G401.6 (cell line): ENCODE results near the gene CLRN3.

Source experiments
- FAIRE-seq: peaks from 2 replicates; lab custom pipeline; 2012; peaks lifted over from hg19 to GRCh38; lab: Jason Lieb, UNC

The CLRN3 gene

DNA sequence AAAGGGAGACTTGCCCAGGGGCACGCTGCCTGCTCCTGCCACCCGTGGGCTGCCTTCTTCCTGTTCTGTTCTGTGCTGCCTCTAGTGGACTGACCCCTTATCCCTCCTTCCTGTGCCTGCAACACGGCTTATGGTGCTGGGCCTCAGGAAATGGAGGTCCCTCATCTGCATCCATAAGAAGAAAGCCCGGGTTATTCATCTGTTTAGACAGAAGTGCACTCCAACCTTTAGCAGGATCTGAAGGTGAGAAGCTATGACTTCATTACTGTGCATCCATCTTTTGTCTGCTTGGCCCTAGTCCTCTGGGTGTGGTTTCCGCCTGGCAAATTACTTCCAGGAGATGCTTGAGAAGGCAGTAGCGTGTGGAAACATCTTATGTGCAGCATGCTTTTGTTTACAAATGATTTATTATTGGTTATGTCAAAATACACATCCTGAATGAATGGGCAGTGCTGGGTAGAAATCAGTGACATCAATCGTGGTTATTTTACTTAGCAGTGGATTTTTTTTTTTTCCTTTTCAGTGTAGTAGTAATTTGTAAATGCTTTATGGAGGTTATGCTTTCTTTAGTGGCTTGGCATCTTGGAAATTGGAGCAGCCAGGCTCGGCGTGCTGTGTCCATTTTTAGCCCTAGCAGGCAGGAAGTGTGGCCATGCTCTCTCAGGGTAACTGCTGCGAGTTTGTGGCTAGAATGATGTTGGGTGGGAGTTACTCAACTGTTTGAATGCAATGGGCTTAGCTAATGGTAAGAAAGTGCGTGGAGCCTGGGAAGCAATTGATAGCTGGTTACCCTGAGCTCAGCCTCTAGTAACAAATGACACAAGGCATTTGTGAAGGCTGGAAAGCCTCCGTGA is 26.9 kb upstream of the CLRN3 start:
- FAIRE-seq: no peak

GRCh38 chr10:127918572-127918971 is 25.8 kb upstream of the CLRN3 start:
- FAIRE-seq: no peak

- FAIRE-seq: no peak
These were observed 24.1 kb upstream of the CLRN3 start for GRCh38 chr10:127916826-127917225.

- no peak for FAIRE-seq
These were observed 22.6 kb upstream of the CLRN3 start for GRCh38 chr10:127915324-127915723.

DNA sequence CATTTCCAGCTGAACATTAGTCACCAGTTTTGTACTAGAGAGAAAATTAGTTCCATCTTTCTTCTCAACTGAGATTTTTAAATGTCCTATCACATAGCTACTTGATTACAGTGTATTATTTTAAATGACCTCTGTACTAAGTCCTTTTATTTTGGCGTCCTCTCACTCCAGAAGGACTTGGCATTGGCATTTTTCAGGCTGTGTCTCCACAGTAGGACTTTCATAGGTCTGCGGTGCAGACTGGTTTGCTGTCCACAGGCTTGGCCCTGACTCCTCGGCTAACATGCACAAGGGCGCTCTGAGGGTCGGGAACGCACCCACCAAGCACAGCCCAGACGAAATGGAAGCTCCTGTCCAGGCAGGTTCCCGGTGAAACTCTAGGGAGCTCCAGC is 20.6 kb upstream of the CLRN3 start:
- FAIRE-seq: no peak

GRCh38 chr10:127912607-127913367 is 20.0 kb upstream of the CLRN3 start:
- no peak for FAIRE-seq

DNA sequence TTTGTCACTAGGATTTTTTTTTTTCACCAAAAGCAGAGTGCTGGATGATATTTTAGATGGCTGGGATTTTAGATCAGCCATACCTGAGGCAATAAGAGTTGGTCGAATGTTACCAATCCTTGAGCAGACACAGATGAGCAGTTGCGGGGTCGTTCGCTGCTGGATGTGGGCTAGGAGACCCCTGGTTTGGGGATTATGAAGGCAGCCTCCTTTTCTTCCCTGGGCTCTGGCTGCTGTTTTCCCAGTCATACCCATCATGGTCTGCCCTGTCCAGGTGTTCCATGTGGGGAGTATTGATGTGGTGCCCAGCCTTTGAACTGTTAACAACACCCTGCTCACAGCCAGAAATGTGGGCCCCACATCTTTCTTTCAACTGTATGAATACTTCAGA is 19.1 kb upstream of the CLRN3 start:
- no peak for FAIRE-seq

DNA sequence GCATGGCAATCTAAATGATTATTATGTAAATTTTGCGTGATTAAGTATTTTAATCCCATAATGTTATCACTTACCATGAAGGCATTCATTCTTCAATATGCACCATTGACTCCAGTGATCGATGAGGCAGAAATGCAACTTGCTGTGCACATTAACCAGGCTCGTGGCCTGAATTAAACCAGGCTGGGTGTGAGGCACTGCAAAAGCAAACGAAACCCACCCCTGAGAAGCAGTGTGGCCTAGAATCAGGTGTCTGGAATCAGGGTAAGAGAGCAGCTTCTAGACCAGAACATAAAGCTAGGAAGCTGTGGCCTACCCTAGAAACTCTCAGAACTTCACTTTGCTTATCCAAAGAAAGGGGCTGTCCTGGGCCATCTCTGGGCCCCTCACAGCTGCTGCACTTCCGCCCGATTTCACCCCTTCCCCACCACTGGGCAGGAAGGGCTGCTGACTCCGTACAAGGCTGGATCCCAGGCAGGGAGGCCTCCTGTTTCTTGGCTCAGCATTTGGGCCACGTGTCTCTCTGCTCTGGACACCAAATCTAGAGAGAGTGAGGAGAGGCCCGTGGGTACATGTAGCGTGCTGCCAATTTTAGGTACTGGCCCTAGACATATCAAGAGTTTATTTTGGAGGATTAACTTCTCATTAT is 18.6 kb upstream of the CLRN3 start:
- no peak for FAIRE-seq

- FAIRE-seq: no peak
These were observed 17.7 kb upstream of the CLRN3 start for GRCh38 chr10:127910464-127910770.

GRCh38 chr10:127909716-127910463 is 17.1 kb upstream of the CLRN3 start:
- FAIRE-seq: no peak

DNA sequence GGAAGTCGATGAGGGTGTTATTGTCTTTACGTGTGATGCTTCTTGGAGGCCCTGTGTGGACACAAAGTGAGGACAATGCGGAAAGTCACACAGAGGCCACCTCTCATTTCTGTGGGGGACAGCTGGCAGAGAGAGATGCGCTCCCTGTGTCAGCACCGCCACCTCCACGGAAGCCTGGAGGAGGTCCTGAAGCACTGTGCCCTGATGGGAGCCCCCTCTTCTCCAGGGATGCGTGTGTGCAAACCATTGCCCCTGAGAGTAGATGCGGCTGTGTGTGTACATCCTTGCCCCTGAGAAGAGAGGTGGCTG is 16.2 kb upstream of the CLRN3 start:
- no peak for FAIRE-seq

DNA sequence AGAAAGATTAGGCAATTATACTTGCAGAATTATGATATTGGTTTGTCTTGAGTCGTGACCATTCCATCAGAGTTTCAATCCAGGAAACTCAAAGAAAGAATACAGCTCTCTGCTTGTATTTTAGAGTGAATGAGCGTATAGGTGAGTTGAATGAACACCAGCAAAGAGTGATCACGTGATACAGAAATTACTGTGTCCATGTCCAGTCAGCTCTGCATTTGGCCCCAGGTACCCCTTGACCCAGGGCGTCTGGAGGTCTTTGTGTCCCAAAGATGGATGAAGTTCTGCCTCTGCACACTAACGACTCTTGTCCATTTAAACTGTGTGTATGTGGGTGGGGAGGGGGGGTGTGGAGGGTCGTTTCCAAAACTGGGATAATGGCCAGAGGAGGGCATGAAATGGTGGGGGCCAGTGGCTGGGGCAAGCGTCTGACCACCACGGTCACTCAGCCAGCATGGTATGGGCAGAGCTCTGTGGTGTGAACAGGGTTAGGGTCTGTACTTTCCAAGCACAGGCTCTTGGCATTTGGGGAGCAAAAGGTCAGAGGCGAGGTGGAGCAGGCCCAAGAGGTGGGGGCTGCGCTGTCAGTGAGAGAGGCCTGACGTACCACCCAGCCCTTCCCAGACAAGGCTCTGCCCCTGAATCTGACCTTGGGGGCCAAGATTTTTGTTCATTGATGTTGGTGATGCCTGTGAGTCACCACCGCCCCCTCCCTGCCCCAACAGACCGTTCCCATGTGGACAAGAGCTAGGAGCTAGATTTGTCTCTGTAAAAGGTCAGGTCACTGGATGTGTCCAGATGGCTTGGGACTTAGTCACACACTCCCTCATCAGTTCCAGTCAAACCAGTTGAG is 15.6 kb upstream of the CLRN3 start:
- no peak for FAIRE-seq

- no peak for FAIRE-seq
These were observed 14.8 kb upstream of the CLRN3 start for GRCh38 chr10:127907411-127908105.

GRCh38 chr10:127906548-127907377 is 14.0 kb upstream of the CLRN3 start, which contains the start of gene PTPRE:
Gene PTPRE (plus strand): TSS chr10:127907103. CDS start chr10:128040882, 133,779 bp downstream.
- FAIRE-seq: no peak

DNA sequence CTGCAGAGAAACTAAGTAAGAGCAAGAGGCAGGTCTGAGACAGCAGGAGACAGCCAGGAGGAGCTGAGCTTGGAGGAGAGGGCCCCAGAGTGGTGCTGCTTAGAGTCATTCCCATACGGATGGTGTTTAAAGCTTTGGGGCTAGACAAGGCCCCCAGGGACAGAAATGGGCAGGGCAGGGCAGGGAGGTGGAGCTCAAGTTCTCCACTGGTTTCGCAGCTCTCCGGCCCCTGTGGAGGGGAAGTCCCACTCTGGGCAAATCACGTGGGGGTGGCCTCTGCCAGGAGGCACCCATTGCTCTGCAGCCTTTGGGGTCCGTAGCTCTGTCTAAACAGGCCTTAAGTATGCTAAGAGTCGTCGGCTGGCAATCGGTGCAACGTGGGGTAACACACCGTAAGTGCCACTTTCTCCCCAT is 13.1 kb upstream of the CLRN3 start:
- FAIRE-seq: no peak

- FAIRE-seq: no peak
These were observed 12.5 kb upstream of the CLRN3 start for GRCh38 chr10:127905001-127905847.

- FAIRE-seq: no peak
These were observed 11.7 kb upstream of the CLRN3 start for GRCh38 chr10:127904311-127905000.

- no peak for FAIRE-seq
These were observed 11.0 kb upstream of the CLRN3 start for GRCh38 chr10:127903789-127904188.
